Endothelial cell of umbilical vein (primary cell): Measurements from ENCODE around the gene FNIP1. TPM values are rescaled to one million over a fixed set of nuclear protein-coding genes. Genes with fewer than 3 reads are reported as not detected.

Experiments used
- BruUV-seq: library from RNA; stranded (reverse); fragments of 400-500 nt; replicated peaks from 2 replicates; lab custom pipeline; 2021; lab: Mats Ljungman, UMichigan
- CTCF ChIA-PET: fragments of 300-600, 350-600 bp; sonication (Branson Sonifier 250); formaldehyde crosslinking; loops from one replicate; lab custom pipeline; 2021; ENCODE audit warnings: antibody characterized with exemption, inconsistent platforms; lab: Charles Lee
- POLR2A ChIA-PET: fragments of 300-600, 350-600 bp; sonication (Branson Sonifier 250); formaldehyde crosslinking; loops from one replicate; lab custom pipeline; 2021; ENCODE audit warnings: antibody characterized with exemption, inconsistent platforms; lab: Charles Lee
- DNase-seq: peaks from one replicate; pipeline ENCODE4 v3.0.0-alpha.2; 2011; ENCODE audit warnings: low read depth, low spot score
- FAIRE-seq: peaks from 2 replicates; lab custom pipeline; 2011; peaks lifted over from hg19 to GRCh38; lab: Jason Lieb, UNC
- H2AFZ ChIP-seq: 2 replicates; pipeline ENCODE4 v1.6.0; 2012; ENCODE audit warnings: low read depth, low read length, control low read depth, inconsistent platforms
- H3K27ac ChIP-seq: 2 replicates; pipeline ENCODE4 v1.5.1; 2011; ENCODE audit warnings: low read depth, mild to moderate bottlenecking, control low read depth, low read length, moderate library complexity; ENCODE audit not compliant: insufficient read depth
- H3K27me3 ChIP-seq, 2 experiments: 2 replicates each; pipeline versions ENCODE4 v1.6.0 to v1.6.1; 2011; ENCODE audit warnings: low read length in 2 of 2, mixed read lengths in 1 of 2; ENCODE audit not compliant: control insufficient read depth in 2 of 2, insufficient read depth in 2 of 2
- H3K36me3 ChIP-seq, 2 experiments: 2 replicates in 1 of 2; 3 replicates in 1 of 2; pipeline ENCODE4 v1.5.1; 2011; ENCODE audit warnings: low read length in 2 of 2, mild to moderate bottlenecking in 1 of 2, moderate library complexity in 1 of 2; ENCODE audit not compliant: control insufficient read depth in 2 of 2, insufficient read depth in 2 of 2; ENCODE audit errors: extremely low read depth in 1 of 2
- H3K4me1 ChIP-seq: 3 replicates; pipeline ENCODE4 v1.5.1; 2011; ENCODE audit warnings: mild to moderate bottlenecking, low read length; ENCODE audit not compliant: control insufficient read depth, insufficient read depth; ENCODE audit errors: extremely low read depth
- H3K4me2 ChIP-seq: 2 replicates; pipeline ENCODE4 v1.6.1; 2011; ENCODE audit warnings: low read length, control low read depth, mixed read lengths; ENCODE audit not compliant: insufficient read depth
- H3K4me3 ChIP-seq, 3 experiments: fragments of 200-600 bp in 1 of 3; sonication (generic), shearing (Covaris generic) in 1 of 3; replicated peaks in 1 of 3; 2 replicates each; pipeline ENCODE4 v1.5.1; 2011 to 2016; ENCODE audit warnings: control low read depth in 3 of 3, low read length in 3 of 3, mild to moderate bottlenecking in 2 of 3, inconsistent platforms in 1 of 3, low read depth in 1 of 3, moderate library complexity in 1 of 3; ENCODE audit not compliant: insufficient read depth in 1 of 3
- H3K79me2 ChIP-seq: 2 replicates; pipeline ENCODE4 v1.6.0; 2012; ENCODE audit warnings: low read length, inconsistent platforms; ENCODE audit not compliant: control insufficient read depth, insufficient read depth
- H3K9ac ChIP-seq: replicated peaks from 2 replicates; pipeline ENCODE3; 2011; ENCODE audit warnings: low read length, control low read depth; ENCODE audit not compliant: insufficient read depth; ENCODE audit errors: extremely low read depth
- H3K9me1 ChIP-seq: replicated peaks from 3 replicates; pipeline ENCODE4 v1.6.0; 2011; ENCODE audit warnings: mild to moderate bottlenecking, low read length; ENCODE audit not compliant: control insufficient read depth, insufficient read depth; ENCODE audit errors: extremely low read depth
- H3K9me3 ChIP-seq: replicated peaks from 2 replicates; pipeline ENCODE4 v1.5.1; 2012; ENCODE audit warnings: low read length, inconsistent platforms; ENCODE audit not compliant: control insufficient read depth, insufficient read depth
- H4K20me1 ChIP-seq: replicated peaks from 2 replicates; pipeline ENCODE3; 2011; ENCODE audit warnings: mild to moderate bottlenecking, low read length; ENCODE audit not compliant: control insufficient read depth, insufficient read depth; ENCODE audit errors: extremely low read depth
- EZH2 ChIP-seq: IDR thresholded peaks from 2 replicates; pipeline ENCODE4 v1.6.1; 2012; ENCODE audit warnings: borderline replicate concordance, low read depth, mild to moderate bottlenecking, moderate library complexity, low read length, inconsistent platforms; ENCODE audit not compliant: severe bottlenecking
- FOS ChIP-seq: IDR thresholded peaks from 2 replicates; pipeline ENCODE4 v1.6.1; 2011; ENCODE audit warnings: mild to moderate bottlenecking, low read length, moderate library complexity, borderline replicate concordance; ENCODE audit not compliant: insufficient read depth
- GATA2 ChIP-seq: IDR thresholded peaks from 2 replicates; pipeline ENCODE4 v1.7.0; 2011; ENCODE audit warnings: low read depth, mild to moderate bottlenecking, moderate library complexity, mixed read lengths, low read length; ENCODE audit not compliant: insufficient read length, insufficient read depth
- JUN ChIP-seq: IDR thresholded peaks from 2 replicates; pipeline ENCODE4 v1.6.1; 2011; ENCODE audit warnings: borderline replicate concordance, low read depth; ENCODE audit not compliant: insufficient read length, insufficient read depth
- MYC ChIP-seq: IDR thresholded peaks from one replicate; pipeline ENCODE4 v1.6.1; 2011; ENCODE audit warnings: mild to moderate bottlenecking, low read depth, low read length
- POLR2A ChIP-seq: IDR thresholded peaks from 2 replicates; pipeline ENCODE4 v1.6.1; 2012; ENCODE audit warnings: low read depth, mild to moderate bottlenecking, control low read depth, low read length
- POLR2AphosphoS5 ChIP-seq: IDR thresholded peaks from 2 replicates; pipeline ENCODE4 v1.6.1; 2012; ENCODE audit warnings: low read depth, mild to moderate bottlenecking, control low read depth, low read length, moderate library complexity; ENCODE audit not compliant: insufficient read depth
- dilution Hi-C: fragments of 300-500 bp; cut with MboI; formaldehyde crosslinking; loops from one replicate; pipeline ENCODE4 v1.15.0; 2019; ENCODE audit warnings: low sequenced_read_pairs; ENCODE audit not compliant: extremely low pct_ligation_motif_present
- intact Hi-C: fragments of 100-400 bp; cut with micrococcal nuclease; formaldehyde crosslinking; loops from one replicate; pipeline ENCODE4 v1.10.0; 2022
- polyA plus RNA-seq, 4 experiments: library from polyadenylated mRNA; depleted of rRNA in 3 of 4; stranded (reverse) in 3 of 4; unstranded in 1 of 4; fragments of >200 nt; gene quantifications; 2 replicates each; pipeline versions ENCODE4 v1.2.1 to v1.2.3, GENCODE V29; 2011 to 2012; ENCODE audit warnings: missing spikeins in 1 of 4
- total RNA-seq: library from RNA; stranded (reverse); gene quantifications from 2 replicates; pipeline ENCODE4 v1.2.3, GENCODE V29; 2021
- TF ChIP-seq, protein P1 (sequence below), 2 donors: IDR thresholded peaks; 1 replicate in 1 of 2; 2 replicates in 1 of 2; pipeline ENCODE4 v1.5.1; 2011; ENCODE audit warnings: low read length in 2 of 2, mild to moderate bottlenecking in 2 of 2, moderate library complexity in 2 of 2, control low read depth in 1 of 2, inconsistent platforms in 1 of 2, low read depth in 1 of 2; ENCODE audit not compliant: insufficient read depth in 1 of 2; ENCODE audit errors: extremely low read depth in 1 of 2
- TF ChIP-seq, protein P2 (sequence below): IDR thresholded peaks from 2 replicates; pipeline ENCODE4 v1.6.1; 2011; ENCODE audit not compliant: insufficient read depth, insufficient read length

FNIP1 gene
- total and polyA plus RNA-seq, 2 donors (not counting 3 experiments of a cell fraction or from before 2014, with no cell fraction given), result 5.9 to 27.3 TPM

DNA sequence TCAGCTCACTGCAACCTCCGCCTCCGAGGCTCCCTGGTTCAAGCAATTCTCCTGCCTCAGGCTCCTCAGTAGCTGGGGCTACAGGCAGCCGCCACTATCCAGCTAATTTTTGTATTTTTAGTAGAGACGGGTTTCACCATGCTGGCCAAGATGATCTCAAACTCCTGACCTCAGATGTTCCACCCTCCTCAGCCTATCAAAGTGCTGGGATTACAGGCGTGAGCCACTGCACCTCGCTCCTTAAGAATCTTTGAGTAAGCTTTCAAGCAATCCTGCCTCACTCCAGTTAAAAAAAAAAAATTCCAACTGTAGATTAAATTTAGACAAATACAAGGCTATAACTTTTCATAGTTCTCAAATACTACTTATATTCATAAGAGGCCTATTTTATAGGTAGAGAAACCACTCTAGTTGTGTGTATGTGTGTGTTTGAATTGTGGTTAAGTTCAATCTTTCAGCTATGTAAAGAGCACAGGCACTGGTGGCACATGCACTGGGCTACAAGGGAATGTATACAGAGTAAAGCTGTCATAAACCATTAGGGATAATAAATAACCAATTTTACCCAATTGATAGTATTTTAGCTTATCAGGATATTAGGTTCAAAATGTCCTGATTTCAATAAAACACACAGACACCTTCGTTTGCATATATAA, 111.2 kb downstream of the FNIP1 start:
- no peaks in the 10 kb centered on the region for H3K4me1 ChIP-seq
- no peak overlapping the region for H3K4me2 ChIP-seq
- no peaks in the 10 kb centered on the region for H3K36me3 ChIP-seq
- H3K9me3 ChIP-seq, result no peaks in the 10 kb centered on the region
- TF ChIP-seq, protein P1, sequence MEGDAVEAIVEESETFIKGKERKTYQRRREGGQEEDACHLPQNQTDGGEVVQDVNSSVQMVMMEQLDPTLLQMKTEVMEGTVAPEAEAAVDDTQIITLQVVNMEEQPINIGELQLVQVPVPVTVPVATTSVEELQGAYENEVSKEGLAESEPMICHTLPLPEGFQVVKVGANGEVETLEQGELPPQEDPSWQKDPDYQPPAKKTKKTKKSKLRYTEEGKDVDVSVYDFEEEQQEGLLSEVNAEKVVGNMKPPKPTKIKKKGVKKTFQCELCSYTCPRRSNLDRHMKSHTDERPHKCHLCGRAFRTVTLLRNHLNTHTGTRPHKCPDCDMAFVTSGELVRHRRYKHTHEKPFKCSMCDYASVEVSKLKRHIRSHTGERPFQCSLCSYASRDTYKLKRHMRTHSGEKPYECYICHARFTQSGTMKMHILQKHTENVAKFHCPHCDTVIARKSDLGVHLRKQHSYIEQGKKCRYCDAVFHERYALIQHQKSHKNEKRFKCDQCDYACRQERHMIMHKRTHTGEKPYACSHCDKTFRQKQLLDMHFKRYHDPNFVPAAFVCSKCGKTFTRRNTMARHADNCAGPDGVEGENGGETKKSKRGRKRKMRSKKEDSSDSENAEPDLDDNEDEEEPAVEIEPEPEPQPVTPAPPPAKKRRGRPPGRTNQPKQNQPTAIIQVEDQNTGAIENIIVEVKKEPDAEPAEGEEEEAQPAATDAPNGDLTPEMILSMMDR (IDR thresholded peaks at IDR 0.05; ENCODE audit: extremely low read depth in 1 of 2, insufficient read depth in 1 of 2, low read depth in 1 of 2, low read length in 2 of 2), result no peak
- no peak for TF ChIP-seq POLR2A
- no peak for TF ChIP-seq GATA2
- TF ChIP-seq EZH2, result no peak
- TF ChIP-seq, protein P2, sequence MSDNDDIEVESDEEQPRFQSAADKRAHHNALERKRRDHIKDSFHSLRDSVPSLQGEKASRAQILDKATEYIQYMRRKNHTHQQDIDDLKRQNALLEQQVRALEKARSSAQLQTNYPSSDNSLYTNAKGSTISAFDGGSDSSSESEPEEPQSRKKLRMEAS, result no peak
- no peak for TF ChIP-seq FOS
- TF ChIP-seq MYC, result no peak
- no peak for TF ChIP-seq POLR2AphosphoS5
- TF ChIP-seq JUN, result no peak
- no peaks in the 10 kb centered on the region for H3K9me1 ChIP-seq
- no peak overlapping the region for H2AFZ ChIP-seq
- no peaks in the 10 kb centered on the region for H4K20me1 ChIP-seq
- dilution Hi-C loops (no loop called here), intact Hi-C loops (no loop called here)
- FAIRE-seq (no peak), DNase-seq (no peak)
- CTCF ChIA-PET, result interaction anchor here (1.3 kb wide), 1 partner anchor 96 kb away, joined by 4 read pairs; no protein-coding TSS in a partner anchor
- no peaks in the 10 kb centered on the region for H3K79me2 ChIP-seq
- no peak overlapping the region for H3K4me3 ChIP-seq
- no peak overlapping the region for H3K9ac ChIP-seq
- no TSS peak for BruUV-seq
- H3K27me3 ChIP-seq, result no peaks in the 10 kb centered on the region
- POLR2A ChIA-PET, result no interaction called here
- no peak overlapping the region for H3K27ac ChIP-seq
